ENCODE results near the gene MAP3K4.

DNA sequence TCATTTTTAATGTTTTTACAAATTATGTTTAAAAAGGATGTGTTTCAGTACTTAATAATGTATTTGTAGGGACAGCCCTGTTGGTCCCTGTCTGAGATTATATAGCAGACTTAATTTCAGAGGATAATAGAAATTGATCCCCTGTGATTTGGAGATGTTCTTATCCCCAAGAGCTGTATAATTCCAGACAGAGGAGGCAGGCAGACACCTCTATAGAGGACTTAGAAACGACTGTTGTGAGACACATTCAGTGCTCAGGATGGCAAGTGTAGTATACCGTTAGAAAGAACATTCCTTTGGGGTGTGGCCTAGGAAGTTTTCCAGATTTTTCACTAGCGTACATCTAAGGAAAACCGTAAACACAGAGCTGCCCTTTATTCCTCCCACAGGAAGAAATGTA, 117.8 kb downstream of the MAP3K4 start:
- TF ChIP-seq, protein P1, sequence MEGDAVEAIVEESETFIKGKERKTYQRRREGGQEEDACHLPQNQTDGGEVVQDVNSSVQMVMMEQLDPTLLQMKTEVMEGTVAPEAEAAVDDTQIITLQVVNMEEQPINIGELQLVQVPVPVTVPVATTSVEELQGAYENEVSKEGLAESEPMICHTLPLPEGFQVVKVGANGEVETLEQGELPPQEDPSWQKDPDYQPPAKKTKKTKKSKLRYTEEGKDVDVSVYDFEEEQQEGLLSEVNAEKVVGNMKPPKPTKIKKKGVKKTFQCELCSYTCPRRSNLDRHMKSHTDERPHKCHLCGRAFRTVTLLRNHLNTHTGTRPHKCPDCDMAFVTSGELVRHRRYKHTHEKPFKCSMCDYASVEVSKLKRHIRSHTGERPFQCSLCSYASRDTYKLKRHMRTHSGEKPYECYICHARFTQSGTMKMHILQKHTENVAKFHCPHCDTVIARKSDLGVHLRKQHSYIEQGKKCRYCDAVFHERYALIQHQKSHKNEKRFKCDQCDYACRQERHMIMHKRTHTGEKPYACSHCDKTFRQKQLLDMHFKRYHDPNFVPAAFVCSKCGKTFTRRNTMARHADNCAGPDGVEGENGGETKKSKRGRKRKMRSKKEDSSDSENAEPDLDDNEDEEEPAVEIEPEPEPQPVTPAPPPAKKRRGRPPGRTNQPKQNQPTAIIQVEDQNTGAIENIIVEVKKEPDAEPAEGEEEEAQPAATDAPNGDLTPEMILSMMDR (conservative IDR thresholded peaks at IDR 0.05; ENCODE audit: low read depth, low read length): no peak
- TF ChIP-seq EZH2 (IDR thresholded peaks at IDR 0.05; ENCODE audit: borderline replicate concordance, low read depth, low read length, poor library complexity, severe bottlenecking): no peak

Data from A673 (cell line).